Stimulated activated naive B cell treated with anti-CD40 and anti-IgM and Interleukin-4, amounts not matched to agents 10 μg/mL and 1 μg/mL and 100 μg/mL, for 72 hours (primary cell): ENCODE measurements around the gene TSPEAR.

ENCODE experiments used
- ATAC-seq, 2 donors: fragments of 150-1000 bp; cut with Tn5 transposase; replicated peaks; 2 replicates each; pipeline ENCODE4 v1.10.0; 2021; ENCODE audit warnings: moderate library complexity in 1 of 2
- DNase-seq: peaks from one replicate; pipeline ENCODE4 v3.0.0; 2021
- H3K27ac Mint-ChIP-seq: one replicate; pipeline ENCODE4 v1.8.0; 2022; ENCODE audit warnings: mild to moderate bottlenecking, mixed read lengths
- H3K27me3 Mint-ChIP-seq, 2 donors: one replicate each; pipeline ENCODE4 v1.8.0; 2022; ENCODE audit warnings: mixed read lengths in 2 of 2
- H3K36me3 Mint-ChIP-seq, 2 donors: one replicate each; pipeline ENCODE4 v1.8.0; 2022; ENCODE audit warnings: mixed read lengths in 2 of 2, mild to moderate bottlenecking in 1 of 2
- H3K4me1 Mint-ChIP-seq, 2 donors: one replicate each; pipeline ENCODE4 v1.8.0; 2022; ENCODE audit warnings: mixed read lengths in 2 of 2, mild to moderate bottlenecking in 1 of 2
- H3K4me3 Mint-ChIP-seq, 2 donors: one replicate each; pipeline ENCODE4 v1.8.0; 2022; ENCODE audit warnings: mild to moderate bottlenecking in 2 of 2, mixed read lengths in 2 of 2, moderate library complexity in 1 of 2
- H3K9me3 Mint-ChIP-seq, 2 donors: one replicate each; pipeline ENCODE4 v1.8.0; 2022; ENCODE audit warnings: mixed read lengths in 2 of 2, mild to moderate bottlenecking in 1 of 2

Gene TSPEAR

DNA sequence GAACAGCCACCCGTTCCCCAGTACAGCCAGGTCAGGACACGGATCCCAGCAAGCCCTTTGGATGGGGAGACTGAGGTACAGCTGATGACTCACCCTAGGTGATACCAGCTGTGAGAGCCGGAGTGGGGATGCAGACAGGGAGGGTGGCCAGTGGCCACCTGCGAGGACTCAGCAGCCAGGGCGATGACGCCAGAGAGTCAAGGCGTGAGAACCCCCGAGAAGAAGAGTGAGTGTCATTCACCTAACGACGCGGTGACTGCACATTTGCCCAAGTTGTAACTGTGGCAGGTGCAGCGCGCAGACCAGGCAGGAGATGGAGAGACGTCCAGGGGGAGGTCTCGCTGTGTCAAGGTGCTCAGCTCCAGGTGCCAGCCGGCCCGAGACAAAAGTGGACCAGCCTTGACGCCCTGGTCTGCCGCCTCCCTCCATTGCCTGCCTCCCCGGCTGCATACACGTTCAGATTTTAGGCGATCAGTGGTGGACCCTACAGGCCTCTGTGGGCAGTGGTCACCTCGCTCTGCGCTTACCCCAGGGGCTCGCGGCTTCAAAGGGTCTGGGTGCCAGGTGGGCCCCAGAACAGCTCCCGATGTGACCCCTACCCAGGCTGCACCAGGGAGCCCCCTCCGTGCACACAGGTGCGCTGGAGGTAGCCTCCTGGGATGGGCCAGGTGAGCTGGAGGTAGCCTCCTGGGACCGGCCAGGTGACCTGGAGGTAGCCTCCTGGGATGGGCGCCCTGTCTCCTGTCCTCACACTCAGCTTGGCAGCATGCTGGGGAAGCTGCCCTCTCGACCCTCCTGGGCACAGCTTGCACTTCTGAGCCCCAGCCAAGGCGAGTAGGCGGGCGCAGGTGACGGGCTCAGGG, 244.1 kb downstream of the TSPEAR start:
- H3K36me3 Mint-ChIP-seq, result no peaks in the 10 kb centered on the region
- H3K27me3 Mint-ChIP-seq, result no peaks in the 10 kb centered on the region
- H3K4me1 Mint-ChIP-seq, result peaks cover 0 to 2% of the 10 kb centered on the region in 2 donors
- no peak overlapping the region for H3K27ac Mint-ChIP-seq
- no peaks in the 10 kb centered on the region for H3K9me3 Mint-ChIP-seq
- ATAC-seq (no peak), DNase-seq (no peak)
- no peak overlapping the region for H3K4me3 Mint-ChIP-seq

DNA sequence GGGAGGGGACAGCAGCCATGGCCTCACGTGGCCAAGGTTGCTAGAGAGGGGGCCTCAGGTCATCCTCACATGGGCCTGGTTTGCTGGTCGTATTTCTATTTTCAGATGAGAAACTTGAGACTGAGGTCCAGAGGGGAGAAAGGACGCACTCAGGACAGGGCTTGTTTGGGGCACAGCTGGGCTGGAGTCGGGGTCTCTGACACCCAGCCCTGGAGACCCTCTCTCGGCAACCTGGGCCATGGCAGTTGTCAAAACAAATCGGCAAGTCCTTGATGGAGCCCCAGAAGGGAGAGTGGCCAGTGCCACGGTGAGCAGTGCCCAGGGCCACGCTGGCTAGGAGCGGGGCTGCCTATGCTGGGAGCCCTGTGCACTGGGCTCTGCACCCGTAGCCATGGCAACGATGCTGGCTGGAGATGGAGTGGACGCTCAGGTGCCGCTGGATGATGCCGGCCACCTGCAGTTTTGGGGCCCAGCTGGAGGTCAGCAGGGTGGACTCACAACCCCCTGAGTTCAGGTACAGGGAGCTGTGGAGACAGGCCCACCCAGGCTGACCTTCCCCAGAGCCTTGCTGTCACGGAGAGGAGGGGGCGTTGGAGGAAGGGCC, 244.9 kb downstream of the TSPEAR start:
- no peak for ATAC-seq
- no peak overlapping the region for H3K4me3 Mint-ChIP-seq
- DNase-seq, result no peak
- H3K27me3 Mint-ChIP-seq, result no peaks in the 10 kb centered on the region
- H3K9me3 Mint-ChIP-seq, result no peaks in the 10 kb centered on the region
- H3K4me1 Mint-ChIP-seq, result peaks cover 0 to 2% of the 10 kb centered on the region in 2 donors
- H3K27ac Mint-ChIP-seq, result no peak overlapping the region
- H3K36me3 Mint-ChIP-seq, result no peaks in the 10 kb centered on the region

- no peak overlapping the region for H3K4me3 Mint-ChIP-seq
- ATAC-seq (no peak), DNase-seq (no peak)
- peaks cover 0 to 2% of the 10 kb centered on the region in 2 donors for H3K4me1 Mint-ChIP-seq
- no peak overlapping the region for H3K27ac Mint-ChIP-seq
- H3K36me3 Mint-ChIP-seq, result no peaks in the 10 kb centered on the region
- no peaks in the 10 kb centered on the region for H3K9me3 Mint-ChIP-seq
- no peaks in the 10 kb centered on the region for H3K27me3 Mint-ChIP-seq
These were observed 247.0 kb downstream of the TSPEAR start for GRCh38 chr21:44464351-44464750.

DNA sequence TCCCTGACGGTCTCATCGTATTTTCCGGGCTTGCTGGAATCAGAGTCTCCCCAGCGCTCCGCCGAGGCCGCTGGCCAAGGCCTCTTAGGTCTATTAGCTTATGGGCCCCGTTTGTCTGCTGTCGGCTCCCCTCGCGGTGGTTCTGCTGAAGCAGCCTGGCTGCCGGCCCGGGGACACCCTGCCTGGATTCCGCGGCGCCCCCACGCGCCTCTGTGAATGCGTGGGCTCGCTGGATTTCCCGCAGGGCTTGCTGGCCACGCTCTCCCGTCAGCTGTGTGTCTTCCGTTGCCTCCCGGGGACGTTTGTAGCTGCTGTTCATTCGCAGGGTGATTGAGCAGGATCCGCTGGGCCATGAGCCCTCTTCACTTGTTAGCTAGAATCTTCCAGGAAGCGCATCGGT, 247.6 kb downstream of the TSPEAR start:
- no peaks in the 10 kb centered on the region for H3K9me3 Mint-ChIP-seq
- DNase-seq (no peak), ATAC-seq (no peak)
- H3K4me1 Mint-ChIP-seq, result peaks cover 0 to 2% of the 10 kb centered on the region in 2 donors
- H3K4me3 Mint-ChIP-seq, result no peak overlapping the region
- H3K27me3 Mint-ChIP-seq, result no peaks in the 10 kb centered on the region
- H3K36me3 Mint-ChIP-seq, result no peaks in the 10 kb centered on the region
- no peak overlapping the region for H3K27ac Mint-ChIP-seq

- Mint-ChIP-seq H3K36me3 (no peaks in the 10 kb centered on the region), H3K4me1 (peaks cover 0 to 2% of the 10 kb centered on the region in 2 donors), H3K27me3 (no peaks in the 10 kb centered on the region), H3K4me3 (no peak overlapping the region), H3K27ac (no peak overlapping the region), H3K9me3 (no peaks in the 10 kb centered on the region)
- no peak for ATAC-seq
- DNase-seq, result no peak
These were observed 248.6 kb downstream of the TSPEAR start for GRCh38 chr21:44462834-44463200.

GRCh38 chr21:44462086-44462833, 249.1 kb downstream of the TSPEAR start:
- Mint-ChIP-seq H3K9me3 (no peaks in the 10 kb centered on the region), H3K36me3 (no peaks in the 10 kb centered on the region), H3K4me1 (peaks cover 0 to 2% of the 10 kb centered on the region in 2 donors), H3K4me3 (no peak overlapping the region), H3K27me3 (no peaks in the 10 kb centered on the region), H3K27ac (no peak overlapping the region)
- no peak for DNase-seq
- no peak for ATAC-seq

DNA sequence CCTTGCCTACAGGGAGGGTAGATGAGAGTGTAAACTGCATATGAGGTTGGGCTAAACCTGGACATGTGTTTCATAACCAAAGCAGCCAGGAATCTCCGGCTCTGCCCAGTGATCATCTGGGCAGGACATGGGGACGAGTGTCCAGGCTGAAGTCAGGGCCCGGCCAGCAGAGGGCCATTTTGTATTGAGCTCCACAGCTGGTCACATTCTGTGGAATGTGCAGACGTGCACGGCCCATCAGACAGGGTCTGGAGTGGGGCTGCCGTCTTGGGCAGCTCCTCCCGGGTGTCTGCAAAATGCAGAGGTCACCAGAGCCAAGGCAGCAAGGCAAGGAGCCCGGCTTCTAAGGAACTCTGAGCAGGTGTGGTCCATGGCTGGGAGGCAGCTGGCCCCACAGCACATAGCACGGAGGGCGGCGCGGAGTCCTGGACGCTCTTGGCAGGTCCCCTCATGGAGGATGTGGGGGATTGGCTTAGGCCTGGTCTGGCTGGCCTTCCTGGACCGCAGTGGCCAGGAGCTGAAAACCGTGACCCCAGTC, 249.8 kb downstream of the TSPEAR start:
- ATAC-seq (no peak), DNase-seq (no peak)
- Mint-ChIP-seq H3K36me3 (no peaks in the 10 kb centered on the region), H3K4me3 (no peak overlapping the region), H3K9me3 (no peaks in the 10 kb centered on the region), H3K4me1 (peaks cover 0 to 2% of the 10 kb centered on the region in 2 donors), H3K27me3 (no peaks in the 10 kb centered on the region), H3K27ac (no peak overlapping the region)

DNA sequence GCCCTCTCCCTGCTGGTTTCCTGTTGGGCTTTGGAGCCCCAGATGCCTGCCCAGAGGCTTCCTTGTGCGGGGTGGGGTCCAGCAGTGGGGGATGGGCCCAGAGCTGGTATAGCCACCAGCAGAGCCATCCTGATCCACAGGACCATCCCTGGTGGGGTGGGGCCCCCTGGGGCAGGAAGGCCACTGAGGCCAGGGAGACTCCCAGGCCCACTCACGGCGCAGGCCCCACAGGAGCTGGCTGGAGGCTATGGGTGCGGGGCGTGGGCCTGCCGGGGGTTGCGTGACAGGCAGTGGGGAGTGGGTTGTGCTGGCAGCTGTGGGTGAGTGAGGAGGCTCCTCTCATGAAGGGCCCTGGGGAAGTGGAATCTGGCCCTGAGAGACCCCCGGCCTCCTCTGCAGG, 250.4 kb downstream of the TSPEAR start:
- Mint-ChIP-seq H3K9me3 (no peaks in the 10 kb centered on the region), H3K4me1 (peaks cover 0 to 7% of the 10 kb centered on the region in 2 donors), H3K27me3 (no peaks in the 10 kb centered on the region), H3K4me3 (no peak overlapping the region), H3K36me3 (no peaks in the 10 kb centered on the region), H3K27ac (no peak overlapping the region)
- ATAC-seq (no peak), DNase-seq (no peak)

DNA sequence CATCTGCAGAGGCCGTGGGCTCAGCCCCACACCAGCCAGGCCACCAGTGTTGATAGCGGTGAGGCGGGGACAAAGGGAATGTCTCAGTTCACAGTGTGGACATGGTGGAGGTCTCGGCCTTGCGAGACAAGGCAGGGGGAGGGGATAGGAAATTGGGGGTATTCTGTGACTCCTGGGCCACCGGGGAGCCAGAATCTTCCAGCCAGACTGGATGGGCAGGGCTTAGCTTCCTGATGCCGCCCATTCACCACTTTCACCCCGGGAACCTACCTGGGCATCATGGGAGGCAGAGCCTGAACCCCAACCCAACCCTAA, 251.0 kb downstream of the TSPEAR start:
- Mint-ChIP-seq H3K9me3 (no peaks in the 10 kb centered on the region), H3K36me3 (no peaks in the 10 kb centered on the region), H3K4me1 (peaks cover 0 to 9% of the 10 kb centered on the region in 2 donors), H3K27ac (no peak overlapping the region), H3K4me3 (no peak overlapping the region), H3K27me3 (no peaks in the 10 kb centered on the region)
- DNase-seq (no peak), ATAC-seq (no peak)

DNA sequence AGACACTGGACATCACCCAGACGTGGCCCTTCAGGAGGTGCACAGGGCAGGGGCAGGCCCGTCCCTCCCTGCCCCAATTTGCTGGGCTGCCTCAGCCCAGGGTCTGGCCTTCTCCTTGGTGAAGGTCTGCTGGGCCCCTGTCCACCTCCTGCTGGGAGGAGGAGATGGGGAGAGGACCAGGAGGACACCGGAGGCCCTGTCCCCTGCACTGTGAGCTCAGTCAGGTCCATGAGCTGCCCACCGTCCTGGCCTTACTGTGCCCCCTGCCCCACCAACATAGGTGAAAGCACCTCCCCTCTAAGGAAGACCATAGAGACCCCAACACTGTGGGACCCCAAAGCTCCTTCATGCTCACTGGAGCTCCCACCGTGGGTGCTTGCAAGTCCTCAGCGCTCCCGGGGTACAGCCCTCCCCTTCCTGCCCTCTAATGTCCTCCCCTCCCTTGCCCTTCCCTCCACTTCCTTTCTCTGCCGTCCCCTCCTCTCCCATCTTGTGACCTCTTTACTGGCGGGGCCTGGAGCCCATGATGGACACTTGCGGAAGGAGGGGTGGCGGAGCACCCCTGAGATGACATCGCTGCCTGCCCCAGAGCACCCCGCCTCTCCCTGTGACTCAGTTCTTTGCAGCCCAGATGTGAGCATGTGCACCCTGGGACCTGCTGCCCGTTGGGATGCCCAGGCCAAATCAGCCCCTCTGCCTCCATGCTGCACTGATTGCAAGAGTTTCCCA, 251.5 kb downstream of the TSPEAR start:
- Mint-ChIP-seq H3K27ac (no peak overlapping the region), H3K4me3 (no peak overlapping the region), H3K36me3 (no peaks in the 10 kb centered on the region), H3K27me3 (no peaks in the 10 kb centered on the region), H3K9me3 (peaks cover 0 to 1% of the 10 kb centered on the region in 2 donors), H3K4me1 (peaks cover 2 to 11% of the 10 kb centered on the region in 2 donors)
- DNase-seq, result no peak
- no peak for ATAC-seq

- ATAC-seq (no peak), DNase-seq (no peak)
- H3K27ac Mint-ChIP-seq, result no peak overlapping the region
- peaks cover 2 to 15% of the 10 kb centered on the region in 2 donors for H3K4me1 Mint-ChIP-seq
- no peaks in the 10 kb centered on the region for H3K36me3 Mint-ChIP-seq
- H3K9me3 Mint-ChIP-seq, result peaks cover 0 to 2% of the 10 kb centered on the region in 2 donors
- H3K27me3 Mint-ChIP-seq, result no peaks in the 10 kb centered on the region
- no peak overlapping the region for H3K4me3 Mint-ChIP-seq
These were observed 252.2 kb downstream of the TSPEAR start for GRCh38 chr21:44458971-44459711.

DNA sequence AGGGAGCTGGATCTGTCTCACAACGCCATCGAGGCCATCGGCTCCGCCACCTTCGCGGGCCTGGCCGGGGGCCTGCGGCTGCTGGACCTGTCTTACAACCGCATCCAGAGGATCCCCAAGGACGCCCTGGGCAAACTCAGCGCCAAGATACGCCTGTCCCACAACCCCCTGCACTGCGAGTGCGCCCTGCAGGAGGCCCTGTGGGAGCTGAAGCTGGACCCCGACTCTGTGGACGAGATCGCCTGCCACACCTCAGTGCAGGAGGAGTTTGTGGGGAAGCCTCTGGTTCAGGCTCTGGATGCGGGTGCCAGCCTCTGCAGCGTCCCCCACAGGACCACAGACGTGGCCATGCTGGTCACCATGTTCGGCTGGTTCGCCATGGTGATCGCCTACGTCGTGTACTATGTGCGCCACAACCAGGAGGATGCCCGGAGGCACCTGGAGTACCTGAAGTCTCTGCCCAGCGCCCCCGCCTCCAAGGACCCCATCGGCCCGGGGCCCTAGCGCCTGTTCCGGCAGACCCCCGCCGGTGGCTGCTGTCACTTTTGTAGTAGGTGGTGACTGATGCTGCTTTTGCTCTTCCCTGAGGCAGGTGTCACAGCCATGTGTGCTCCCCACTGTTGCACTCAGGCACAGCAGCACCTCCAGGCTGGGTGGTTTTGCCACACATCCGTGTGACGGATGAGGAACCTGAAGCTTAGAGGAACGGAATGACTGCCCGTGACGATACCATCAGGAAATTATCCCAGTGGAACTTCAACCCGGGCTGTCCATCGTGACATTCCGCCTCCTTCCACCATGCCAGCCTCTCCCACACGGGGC, 254.2 kb downstream of the TSPEAR start:
- peaks cover 2 to 15% of the 10 kb centered on the region in 2 donors for H3K4me1 Mint-ChIP-seq
- no peak for ATAC-seq
- H3K4me3 Mint-ChIP-seq, result peak overlapping the region; percentile 62 to 74
- DNase-seq, result no peak
- peaks cover under 1 to 3% of the 10 kb centered on the region in 2 donors for H3K27me3 Mint-ChIP-seq
- H3K36me3 Mint-ChIP-seq, result no peaks in the 10 kb centered on the region
- no peak overlapping the region for H3K27ac Mint-ChIP-seq
- peaks cover 0 to 6% of the 10 kb centered on the region in 2 donors for H3K9me3 Mint-ChIP-seq
